Ureter (tissue), 1 donor: Measurements from ENCODE around the gene HLA-DPB1. TPM values are rescaled to one million over a fixed set of nuclear protein-coding genes. Genes with fewer than 3 reads are reported as not detected.
"Not testable (repeated sequence)": the region's sequence is repeated elsewhere in the genome, so short reads cannot be mapped to it uniquely, and the experiment has no call there.

Experiments used
- DNase-seq: peaks from one replicate; pipeline ENCODE4 v3.0.0-alpha.2; 2020; ENCODE audit warnings: low spot score
- total RNA-seq: library from RNA; stranded (reverse); gene quantifications from one replicate; pipeline ENCODE4 v1.2.4, GENCODE V29; 2023
- donor health status: DM: yes; HTN: yes; CAD: no.

The HLA-DPB1 gene
- total RNA-seq = 82.5 TPM

DNA sequence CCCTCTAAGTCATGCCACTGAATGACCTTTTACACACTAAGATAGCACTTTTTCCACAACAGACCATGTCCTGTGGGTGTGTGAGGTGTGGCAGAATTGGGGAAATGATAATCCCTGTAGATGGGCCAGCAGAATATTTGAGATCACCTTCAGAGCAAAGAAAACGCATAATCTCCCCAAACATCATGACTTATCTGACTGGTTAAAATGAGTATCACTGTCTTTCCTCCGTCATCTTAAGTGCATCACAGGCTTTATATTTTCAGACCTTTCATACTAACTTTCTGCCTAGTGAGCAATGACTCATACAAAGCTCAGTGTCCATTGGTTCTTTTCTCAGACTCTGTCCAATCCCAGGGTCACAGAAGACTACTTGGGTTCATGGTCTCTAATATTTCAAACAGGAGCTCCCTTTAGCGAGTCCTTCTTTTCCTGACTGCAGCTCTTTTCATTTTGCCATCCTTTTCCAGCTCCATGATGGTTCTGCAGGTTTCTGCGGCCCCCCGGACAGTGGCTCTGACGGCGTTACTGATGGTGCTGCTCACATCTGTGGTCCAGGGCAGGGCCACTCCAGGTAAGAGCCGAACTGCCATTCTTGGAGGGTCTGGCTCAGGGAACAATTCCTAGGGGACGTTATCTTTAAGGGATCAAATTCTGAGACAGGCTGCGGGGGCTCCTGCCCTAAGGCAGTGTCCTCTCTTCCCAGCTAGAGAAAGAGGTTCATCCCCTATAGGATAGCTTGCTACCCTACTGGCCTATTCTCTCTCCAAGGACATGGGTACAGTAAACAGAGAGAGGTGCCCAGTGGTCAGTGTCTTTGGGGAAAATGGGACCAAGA is at the start of gene HLA-DPB1:
Gene HLA-DPB1, plus strand, starts transcription at position 423 of the 838 bp plus-strand sequence. Its CDS starts 52 bp downstream, at position 475.
- no peak for DNase-seq

DNA sequence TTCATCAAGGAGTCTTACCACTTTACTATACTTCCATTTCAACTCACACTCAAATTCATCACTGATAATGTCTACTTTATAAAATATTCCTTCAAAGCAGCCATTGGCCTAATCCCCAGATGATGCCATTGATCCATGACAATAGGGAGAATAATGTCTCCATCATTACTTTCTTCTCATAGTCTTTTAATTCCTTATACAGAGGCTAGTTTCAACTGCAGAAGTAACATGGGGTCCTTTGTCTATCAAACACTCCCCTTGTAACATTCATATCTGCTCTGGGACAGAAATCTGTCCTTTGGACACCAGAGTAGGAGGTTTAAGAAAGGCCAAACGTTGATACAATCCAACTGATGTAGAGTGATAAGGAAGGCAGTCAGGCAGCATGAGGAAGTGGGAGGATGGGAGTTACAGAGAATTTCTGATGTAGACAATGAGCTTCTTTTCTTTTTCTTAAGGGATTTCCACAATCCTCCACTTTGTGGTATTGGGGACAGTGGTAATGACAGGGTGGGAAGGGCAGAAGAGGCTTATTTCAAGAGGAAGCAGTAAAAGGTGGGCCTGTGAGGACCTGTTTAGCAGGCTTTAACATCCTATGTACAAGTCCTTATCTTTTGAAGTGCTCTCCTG is 47.5 kb upstream of the HLA-DPB1 start:
- DNase-seq = no peak

DNA sequence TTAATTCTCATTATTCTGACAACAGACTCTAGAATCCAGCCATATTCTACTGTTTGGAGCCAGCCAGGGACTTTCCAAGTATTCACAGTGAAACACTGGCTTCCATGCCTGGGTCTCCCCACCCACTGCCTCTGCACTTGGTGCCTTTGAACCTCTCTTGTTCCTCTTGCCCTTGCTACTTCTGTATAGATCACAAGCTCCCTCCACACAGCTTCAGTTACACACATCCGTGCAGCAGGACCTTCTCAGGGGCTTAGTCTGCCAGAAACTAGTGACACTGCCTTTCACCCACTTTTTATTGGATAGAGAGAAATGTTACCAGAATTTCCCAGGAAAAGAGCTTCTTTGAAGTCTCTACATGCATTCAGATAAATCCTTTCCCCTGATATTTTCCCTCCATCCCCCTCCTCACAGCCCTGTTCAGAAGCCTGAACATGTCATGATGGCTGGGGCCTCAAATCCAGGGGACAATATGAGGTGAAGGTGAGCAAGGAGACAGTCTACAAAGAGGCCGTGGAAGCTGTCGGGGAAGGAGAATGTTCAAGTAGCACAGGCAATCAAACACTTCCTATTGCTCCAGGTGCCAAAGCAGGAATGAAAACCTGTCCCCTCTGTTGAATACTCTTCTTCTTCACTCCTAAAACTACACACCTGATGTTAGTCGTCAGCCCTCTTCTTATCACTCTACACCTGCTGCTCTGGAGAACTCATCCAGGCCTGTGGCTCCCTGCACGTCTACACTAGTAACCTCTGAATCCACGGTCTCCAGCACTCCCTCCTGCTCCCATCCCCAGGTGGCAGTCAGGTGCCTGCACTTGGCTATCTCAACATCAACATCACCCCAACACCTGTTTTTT is 46.2 kb upstream of the HLA-DPB1 start:
- DNase-seq = no peak

DNA sequence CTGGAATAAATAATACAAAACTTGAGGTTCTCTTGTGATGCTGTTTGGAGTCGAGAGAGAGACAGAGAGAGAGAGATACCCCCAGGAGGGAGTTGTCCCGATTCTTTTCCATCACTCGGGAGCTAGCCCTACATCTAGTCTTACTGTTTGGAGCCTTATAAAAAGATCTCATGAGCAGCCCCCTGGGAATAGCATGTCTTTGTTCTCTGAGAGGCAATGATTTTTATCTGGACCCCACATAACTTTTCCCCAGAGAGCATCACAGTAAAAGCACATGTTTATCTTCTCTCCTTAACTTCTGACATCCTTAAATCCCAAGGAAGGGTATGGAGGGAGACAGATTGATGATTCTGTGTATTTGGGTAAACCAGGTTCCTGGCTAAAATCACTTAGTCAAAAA is 45.5 kb upstream of the HLA-DPB1 start:
- no peak for DNase-seq

DNA sequence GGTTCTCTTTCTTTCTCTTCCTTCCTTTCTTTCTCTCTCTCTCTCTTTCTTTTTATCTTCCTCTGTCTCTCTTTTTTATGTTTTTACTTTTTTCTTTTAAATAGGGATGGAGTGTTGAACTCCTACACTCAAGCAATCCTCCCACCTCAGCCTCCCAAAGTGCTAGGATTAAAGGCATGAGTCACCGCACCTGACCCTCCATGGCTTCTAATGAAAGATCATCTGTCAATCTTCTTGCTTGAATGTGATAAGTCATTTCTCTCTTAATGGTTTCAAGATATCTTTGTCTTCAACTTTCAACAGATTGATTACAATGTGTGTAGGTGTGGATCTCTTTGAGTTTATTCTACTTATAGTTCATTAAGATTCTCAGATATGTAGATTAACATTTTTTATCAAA is 41.2 kb upstream of the HLA-DPB1 start:
- DNase-seq = no peak

DNA sequence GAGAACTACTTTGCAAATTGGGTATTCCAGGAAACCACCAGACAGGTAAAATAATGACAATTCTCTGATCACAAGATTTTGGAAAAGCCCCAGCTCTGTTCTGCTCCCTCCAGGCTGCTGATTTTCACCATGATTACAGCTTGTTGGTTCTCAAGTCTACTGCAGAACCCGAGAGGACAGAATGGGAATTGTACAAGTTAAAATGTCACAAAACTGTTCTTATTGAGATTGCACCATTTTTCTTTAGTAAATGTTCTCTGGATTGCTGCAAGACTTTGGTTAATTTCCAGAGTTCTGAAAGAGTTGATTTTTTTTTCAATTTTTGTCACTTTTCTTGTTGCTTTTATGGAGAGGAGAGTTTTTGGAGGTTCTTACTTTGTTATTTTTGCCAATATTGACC is 39.3 kb upstream of the HLA-DPB1 start:
- no peak for DNase-seq

DNA sequence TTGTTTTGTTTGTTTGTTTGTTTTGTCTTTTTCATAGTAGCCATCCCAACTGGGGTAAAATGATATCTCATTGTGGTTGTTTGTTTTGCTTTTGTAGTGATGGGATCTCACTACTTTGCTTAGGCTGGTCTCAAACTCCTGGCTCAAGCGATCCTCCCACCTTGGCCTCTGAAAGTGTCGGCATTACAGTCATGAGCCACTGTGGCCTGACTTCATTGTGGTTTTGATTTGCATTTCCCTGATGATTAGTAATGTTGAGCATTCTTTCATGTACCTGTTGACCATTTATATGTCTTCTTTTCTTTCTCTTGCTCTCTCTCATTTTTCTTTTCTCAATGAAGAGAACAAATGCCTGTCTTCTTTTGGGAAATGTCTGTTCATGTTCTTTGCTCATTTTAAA is 35.6 kb upstream of the HLA-DPB1 start:
- DNase-seq = no peak

DNA sequence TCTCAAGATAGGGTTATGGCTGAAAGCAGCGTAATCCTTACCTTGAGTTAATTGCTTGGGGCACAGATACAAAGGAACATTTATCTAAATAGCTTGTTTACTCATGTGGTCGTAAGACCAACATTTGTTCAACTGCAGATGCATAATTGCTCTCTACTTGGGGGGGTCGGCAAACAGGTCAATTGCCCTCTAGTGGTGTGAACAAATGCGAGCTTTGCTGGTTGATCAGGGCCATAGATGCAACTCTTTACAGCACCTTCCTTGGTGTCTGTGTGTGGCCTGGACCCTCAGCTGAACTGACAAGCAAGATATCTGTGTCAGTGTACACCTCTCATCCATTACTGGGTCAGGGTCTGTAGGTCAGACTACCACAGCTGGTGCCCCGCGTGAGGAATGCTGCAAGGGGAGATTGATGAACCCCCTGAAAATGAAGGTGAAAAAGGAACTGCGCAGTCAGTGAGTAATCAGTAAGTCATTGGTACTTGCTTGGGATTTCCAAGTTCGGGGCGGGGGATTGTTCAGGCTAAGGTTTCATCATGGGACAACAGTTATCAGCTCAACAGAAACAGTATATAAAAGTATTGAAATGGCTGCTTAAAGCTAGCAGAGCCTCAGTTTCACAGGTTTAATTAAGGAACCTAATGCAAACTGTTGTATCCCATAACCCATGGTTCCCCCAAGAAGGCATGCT is 26.3 kb upstream of the HLA-DPB1 start:
- DNase-seq = no peak

DNA sequence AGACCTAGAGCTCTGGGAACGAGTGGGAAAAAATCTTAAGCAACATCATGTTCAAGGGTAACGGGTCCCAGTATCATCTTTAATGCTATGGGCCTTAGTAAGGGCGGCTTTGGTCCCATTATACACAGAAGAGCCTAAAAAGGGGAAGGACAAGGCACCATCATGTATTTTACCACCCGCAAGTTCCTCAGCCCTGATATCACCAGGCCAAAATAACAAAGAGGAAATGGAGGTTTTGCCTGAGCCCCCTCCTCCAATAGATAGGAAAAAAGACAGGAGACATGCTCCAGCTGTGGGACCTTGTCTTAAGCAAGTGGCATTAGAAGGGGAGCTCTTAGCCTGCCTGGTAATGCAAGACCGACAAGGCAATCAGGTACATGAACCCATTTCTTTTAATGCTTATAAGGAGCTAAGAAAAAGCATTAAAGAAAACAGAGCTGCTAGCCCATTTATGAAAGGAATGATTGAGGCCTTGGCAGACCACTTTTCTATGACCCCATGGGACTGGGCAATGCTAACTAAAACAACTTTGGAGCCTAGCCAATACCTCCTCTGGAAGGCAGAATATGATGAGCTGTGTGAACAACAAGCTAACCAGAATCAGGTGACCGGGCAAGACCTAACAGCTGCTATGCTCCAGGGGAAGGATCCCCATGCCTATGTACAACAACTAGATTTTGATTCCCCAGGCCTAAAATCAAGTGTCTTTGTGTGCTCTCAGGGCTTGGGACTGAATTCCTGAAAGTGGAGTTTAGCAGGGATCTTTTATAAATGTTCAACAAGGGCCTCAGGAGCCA is 25.6 kb upstream of the HLA-DPB1 start:
- no peak for DNase-seq

DNA sequence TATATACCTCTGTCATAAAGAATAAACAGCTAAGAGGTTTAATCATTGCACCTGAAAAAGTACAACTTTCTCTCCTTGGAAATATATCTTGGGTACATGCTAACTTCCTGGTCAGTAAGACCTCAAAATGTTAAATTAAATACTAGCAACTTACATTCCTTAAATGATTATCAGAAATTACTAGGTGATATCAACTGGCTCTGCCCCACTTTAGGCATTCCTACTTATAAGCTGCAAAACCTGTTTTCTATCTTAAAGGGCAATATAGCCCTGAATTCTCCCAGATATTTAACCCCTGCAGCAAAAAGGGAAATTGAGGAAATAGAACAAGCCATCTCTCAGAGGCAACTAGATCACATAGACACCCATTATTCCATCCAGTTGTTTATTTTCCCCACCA is 23.2 kb upstream of the HLA-DPB1 start:
- no peak for DNase-seq

DNA sequence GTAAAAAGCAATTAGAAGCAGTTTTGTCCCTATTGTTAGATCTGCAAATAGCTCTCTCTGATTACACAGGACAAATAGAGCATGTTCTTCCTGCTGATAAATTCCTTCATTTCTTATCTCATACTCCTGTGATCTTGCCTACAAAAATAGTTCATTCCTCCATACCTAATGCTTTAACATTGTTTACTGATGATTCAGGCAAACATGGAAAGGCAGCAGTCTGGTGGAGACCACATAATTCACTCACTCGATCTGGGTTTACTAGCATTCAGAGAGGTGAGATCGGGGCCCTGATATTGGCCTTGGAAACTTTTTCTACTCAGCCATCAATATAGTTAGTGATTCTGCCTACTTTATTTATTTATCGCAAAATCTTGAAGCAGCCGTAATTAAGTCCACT is 22.6 kb upstream of the HLA-DPB1 start:
- DNase-seq = no peak

DNA sequence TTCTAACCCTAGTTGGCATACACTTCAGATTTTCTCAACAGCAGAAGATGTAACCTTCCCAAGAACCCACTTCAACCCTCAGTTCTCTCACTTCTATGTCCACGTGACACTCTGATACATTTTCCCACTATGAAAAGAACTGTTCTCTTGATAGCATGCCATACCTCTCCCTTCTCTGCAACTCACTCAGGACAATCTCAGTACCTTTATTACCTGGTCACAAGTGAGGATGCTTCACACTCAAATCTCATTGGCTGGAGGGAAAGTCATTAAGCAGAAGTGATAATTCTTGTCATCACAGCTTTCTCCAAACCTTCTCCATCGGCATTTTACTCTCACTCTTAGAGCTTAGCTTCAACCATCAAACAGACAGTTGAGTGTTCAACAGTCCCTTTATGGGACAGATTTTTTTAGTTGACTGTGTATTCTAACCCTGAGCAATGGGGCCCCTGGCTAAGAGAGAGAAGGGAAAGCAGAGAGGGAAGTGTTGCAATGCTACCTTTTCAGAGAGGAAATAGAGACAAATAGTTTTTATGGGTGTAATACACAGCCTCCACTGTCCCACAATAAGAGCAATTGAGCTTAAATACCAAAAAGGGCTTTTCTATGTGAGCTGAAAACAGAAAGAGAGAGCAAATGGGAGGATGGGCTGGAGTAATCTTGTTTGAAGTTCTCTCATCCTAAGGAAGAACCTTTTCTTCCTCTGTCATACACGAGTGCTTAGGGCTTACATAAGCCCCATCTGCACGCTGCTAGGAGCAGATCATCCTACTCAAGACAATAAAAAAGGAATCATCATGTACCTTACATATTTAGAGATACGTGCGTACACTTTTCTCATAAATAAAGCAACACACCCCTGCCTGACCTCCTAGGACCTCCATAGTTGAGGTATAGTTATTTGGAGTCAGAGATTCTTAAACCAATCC is 18.3 kb upstream of the HLA-DPB1 start:
- DNase-seq = no peak

DNA sequence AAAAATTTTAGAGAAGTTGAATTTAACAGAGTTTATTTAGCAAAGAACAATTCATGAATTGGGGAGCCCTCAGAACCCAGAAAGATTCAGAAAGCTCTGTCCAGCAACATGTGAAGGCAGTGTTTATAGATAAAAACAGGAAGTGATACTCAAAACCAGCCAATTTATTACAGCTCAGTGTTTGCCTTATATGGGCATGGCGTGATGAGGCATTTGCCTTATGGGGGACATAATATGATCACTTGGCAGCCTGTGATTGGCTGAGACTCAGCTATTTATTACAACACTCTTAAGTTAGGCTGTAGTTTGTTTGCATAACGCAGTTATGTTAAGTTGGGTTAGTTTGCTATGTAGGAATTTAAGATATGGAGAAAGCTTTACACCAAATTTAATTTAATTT is 13.8 kb upstream of the HLA-DPB1 start:
- DNase-seq = no peak

DNA sequence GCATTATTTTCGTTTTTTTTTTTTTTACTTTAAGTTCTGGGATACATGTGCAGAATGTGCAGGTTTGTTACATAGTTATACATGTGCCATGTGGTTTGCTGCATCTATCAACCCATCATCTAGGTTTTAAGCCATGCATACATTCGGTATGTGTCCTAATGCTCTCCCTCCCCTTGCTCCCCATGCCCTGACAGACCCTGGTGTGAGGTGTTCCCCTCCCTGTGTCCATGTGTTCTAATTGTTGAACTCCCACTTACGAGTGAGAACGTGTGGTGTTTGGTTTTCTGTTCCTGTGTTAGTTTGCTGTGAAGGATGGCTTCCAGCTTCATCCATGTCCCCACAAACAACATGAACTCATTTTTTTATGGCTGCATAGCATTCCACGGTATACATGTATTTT is 12.4 kb upstream of the HLA-DPB1 start:
- not testable (repeated sequence) for DNase-seq

DNA sequence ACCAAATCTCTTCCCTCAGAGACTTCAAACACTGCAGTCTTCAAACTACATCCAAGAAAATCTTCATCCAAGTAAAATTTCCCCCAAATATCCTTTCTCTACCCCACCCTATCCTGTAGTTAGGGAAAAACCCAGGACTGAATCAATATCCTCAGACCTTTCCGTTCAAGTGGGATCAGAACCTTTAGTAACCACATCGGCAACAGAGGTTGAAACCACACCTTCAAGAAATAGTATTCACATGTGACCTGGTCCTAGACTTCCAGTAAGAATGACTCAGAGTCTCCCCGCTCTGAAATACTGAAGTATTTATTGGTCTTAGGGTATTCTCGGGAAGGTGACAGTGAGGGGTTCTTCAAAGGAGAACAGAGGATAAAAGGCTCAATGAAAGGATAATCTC is 11.1 kb upstream of the HLA-DPB1 start:
- no peak for DNase-seq

DNA sequence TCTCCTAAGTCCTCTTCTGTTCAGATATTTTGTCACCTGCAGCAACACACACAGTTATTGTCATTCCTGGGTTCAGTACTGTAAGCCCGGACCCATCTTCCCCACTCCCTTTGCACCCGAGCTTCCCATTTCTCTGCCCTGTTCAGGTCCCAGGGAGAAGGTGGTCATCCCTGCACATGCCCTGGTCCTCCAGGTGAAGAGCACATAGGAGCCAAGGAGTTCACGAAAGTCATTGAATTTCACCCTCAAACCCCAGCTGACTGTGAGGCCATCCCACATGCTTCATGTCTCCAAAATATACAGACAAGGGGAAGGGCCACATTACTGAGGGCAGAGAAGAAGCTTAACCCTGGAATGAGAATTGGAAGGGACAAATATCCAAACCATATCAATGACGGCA is 10.5 kb upstream of the HLA-DPB1 start:
- DNase-seq = no peak

DNA sequence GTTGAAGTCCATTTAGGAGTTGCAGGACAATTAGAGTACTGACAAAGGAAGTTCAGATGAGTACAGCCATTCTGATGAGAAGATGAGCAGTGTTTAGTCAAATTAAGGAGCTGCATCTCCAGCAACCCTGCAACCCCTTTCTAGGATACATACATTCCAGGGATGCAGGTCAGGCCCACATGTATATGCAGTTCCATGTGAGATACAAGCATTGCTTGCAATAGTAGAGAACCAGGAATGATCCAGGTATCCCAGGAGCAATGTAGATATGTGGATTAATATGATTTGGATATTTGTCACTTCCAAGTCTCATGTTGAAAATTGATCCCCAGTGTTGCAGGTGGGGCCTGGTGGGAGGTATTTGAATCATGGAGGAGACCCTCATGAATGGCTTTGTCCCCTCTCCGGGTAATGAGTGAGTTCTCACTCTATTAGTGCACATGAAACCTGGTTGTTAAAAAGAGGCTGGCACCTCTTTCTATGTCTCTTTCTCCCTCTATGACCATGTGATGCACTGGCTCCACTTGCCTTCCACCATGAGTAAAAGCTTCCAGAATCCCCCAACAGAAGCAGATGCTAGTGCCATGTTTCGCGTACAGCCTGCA is 8.8 kb upstream of the HLA-DPB1 start:
- no peak for DNase-seq

DNA sequence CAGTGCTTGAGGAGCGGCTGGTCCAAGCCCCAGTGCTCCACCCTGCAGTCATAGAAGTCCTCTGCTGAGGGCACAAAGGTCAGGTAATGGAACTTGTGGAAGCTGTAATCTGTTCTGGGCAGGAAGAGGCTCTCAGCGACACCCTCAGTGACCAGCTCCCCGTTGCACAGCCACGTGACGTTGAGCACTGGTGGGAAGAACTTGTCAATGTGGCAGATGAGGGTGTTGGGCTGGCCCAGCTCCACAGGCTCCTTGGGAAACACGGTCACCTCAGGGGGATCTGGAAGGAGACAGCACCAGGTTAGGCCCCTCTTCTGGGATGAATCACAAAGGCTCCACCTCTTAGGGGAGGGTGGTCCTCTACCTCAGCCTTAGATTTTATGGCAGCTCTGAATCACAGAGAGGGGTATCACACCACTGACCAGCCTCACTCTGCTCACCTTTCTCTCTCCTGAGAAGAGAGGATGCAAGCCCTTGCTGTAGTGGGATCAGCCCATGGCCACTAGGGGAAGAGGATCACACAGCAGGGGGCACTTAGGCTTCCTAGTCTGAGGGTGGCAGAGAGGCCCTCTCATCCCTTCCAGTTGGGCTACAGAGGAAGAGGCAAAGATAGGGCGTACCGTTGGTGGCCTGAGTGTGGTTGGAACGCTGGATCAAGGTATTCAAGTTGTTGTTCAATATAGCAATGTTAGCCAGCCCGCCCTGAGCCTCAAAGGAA is 6.6 kb upstream of the HLA-DPB1 start:
- no peak for DNase-seq

DNA sequence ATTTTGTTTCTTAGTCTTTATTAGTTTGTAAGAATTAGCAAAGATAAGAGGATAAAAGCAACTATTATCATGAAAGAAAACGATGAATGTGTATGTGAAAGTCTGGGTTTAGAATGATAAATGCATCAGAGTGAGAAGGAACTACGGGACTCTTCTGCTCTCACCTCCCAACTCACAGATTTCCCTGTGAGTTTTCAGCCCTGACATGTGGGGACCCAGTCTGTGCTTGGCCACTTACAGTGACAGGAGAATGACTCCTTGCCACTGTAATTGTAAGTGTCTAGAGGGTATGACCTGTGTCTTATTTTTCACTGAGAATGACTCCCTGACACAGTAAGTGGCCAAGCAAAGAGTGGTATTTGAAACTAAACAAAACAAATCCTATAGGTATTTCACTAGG is 4.9 kb upstream of the HLA-DPB1 start:
- DNase-seq = no peak
